K562 (cell line): ENCODE measurements around the gene RPS6KL1. TPM values are rescaled to one million over a fixed set of nuclear protein-coding genes. Genes with fewer than 3 reads are reported as not detected.

Source experiments
- BRF1 ChIP-seq: IDR thresholded peaks from 3 replicates; pipeline ENCODE4 v1.6.1; 2011; ENCODE audit warnings: borderline replicate concordance, mild to moderate bottlenecking; ENCODE audit not compliant: insufficient read length; ENCODE audit errors: extremely low read depth
- CAMTA2 ChIP-seq: fragments of 250-450 bp; sonication (Bioruptor Pico); conservative IDR thresholded peaks from 2 replicates; pipeline ENCODE4 v1.5.1; 2022
- CBX3 ChIP-seq, 2 experiments: IDR thresholded peaks; 1 replicate in 1 of 2; 2 replicates in 1 of 2; pipeline ENCODE4 v1.6.1; 2012; ENCODE audit warnings: inconsistent platforms in 2 of 2, low read length in 2 of 2, borderline replicate concordance in 1 of 2, control low read depth in 1 of 2
- CLOCK ChIP-seq: fragments of 250-450 bp; sonication (Bioruptor Pico); IDR thresholded peaks from 2 replicates; pipeline ENCODE4 v1.4.0; 2020; ENCODE audit warnings: mild to moderate bottlenecking, moderate library complexity, borderline replicate concordance
- ELF2 ChIP-seq: fragments of 250-450 bp; sonication (Bioruptor Pico); IDR thresholded peaks from 2 replicates; pipeline ENCODE4 v1.5.0; 2021; ENCODE audit warnings: mild to moderate bottlenecking
- FOXK1 ChIP-seq: sonication (generic); formaldehyde crosslinking; IDR thresholded peaks from 2 replicates; pipeline ENCODE4 v1.8.0; 2022; ENCODE audit warnings: missing genetic modification reagents, mild to moderate bottlenecking, borderline replicate concordance
- GTF2E2 ChIP-seq: fragments of 200-800 bp; sonication (Bioruptor generic); IDR thresholded peaks from 2 replicates; pipeline ENCODE4 v1.6.1; 2016; ENCODE audit warnings: missing genetic modification characterization, missing compliant biosample characterization
- HCFC1 ChIP-seq: IDR thresholded peaks from 2 replicates; pipeline ENCODE4 v1.6.1; 2012; ENCODE audit warnings: low read depth, low read length, improper control_type of control experiment
- HDAC8 ChIP-seq: fragments of 450-650 bp; IDR thresholded peaks from 2 replicates; pipeline ENCODE4 v1.6.1; 2016; ENCODE audit warnings: mild to moderate bottlenecking, missing genetic modification characterization, moderate library complexity, missing compliant biosample characterization
- HMG20B ChIP-seq: fragments of 250-450 bp; sonication (Bioruptor Pico); IDR thresholded peaks from 2 replicates; pipeline ENCODE4 v1.5.0; 2021; ENCODE audit warnings: mild to moderate bottlenecking
- HSF4 ChIP-seq: fragments of 250-450 bp; sonication (Bioruptor Pico); IDR thresholded peaks from 2 replicates; pipeline ENCODE4 v2.1.2; 2022; ENCODE audit warnings: mild to moderate bottlenecking, moderate library complexity, borderline replicate concordance
- KLF13 ChIP-seq: fragments of 450-650 bp; IDR thresholded peaks from 2 replicates; pipeline ENCODE4 v1.6.1; 2016; ENCODE audit warnings: missing genetic modification characterization, low read depth, mild to moderate bottlenecking, missing compliant biosample characterization, moderate library complexity, borderline replicate concordance
- MECOM ChIP-seq: fragments of 250-450 bp; sonication (Bioruptor Pico); IDR thresholded peaks from 2 replicates; pipeline ENCODE4 v1.8.0; 2022; ENCODE audit warnings: inconsistent platforms
- NCOR1 ChIP-seq: fragments of 450-650 bp; IDR thresholded peaks from 2 replicates; pipeline ENCODE4 v1.6.1; 2016; ENCODE audit warnings: mild to moderate bottlenecking, moderate library complexity
- NFRKB ChIP-seq: fragments of 450-650 bp; IDR thresholded peaks from 2 replicates; pipeline ENCODE4 v1.6.1; 2016; ENCODE audit warnings: low read depth
- PRMT5 ChIP-seq: sonication (generic); formaldehyde crosslinking; IDR thresholded peaks from 2 replicates; pipeline ENCODE4 v1.5.0; 2020; ENCODE audit warnings: missing genetic modification reagents
- PYGO2 ChIP-seq: fragments of 450-650 bp; IDR thresholded peaks from 2 replicates; pipeline ENCODE4 v1.6.1; 2016; ENCODE audit warnings: mild to moderate bottlenecking, missing genetic modification characterization, moderate library complexity, missing compliant biosample characterization
- ZBTB17 ChIP-seq: fragments of 450-650 bp; formaldehyde crosslinking; IDR thresholded peaks from 2 replicates; pipeline ENCODE4 v1.4.0; 2020; ENCODE audit warnings: mild to moderate bottlenecking
- ZNF217 ChIP-seq: sonication (generic); formaldehyde crosslinking; IDR thresholded peaks from 2 replicates; pipeline ENCODE4 v1.8.0; 2022; ENCODE audit warnings: mild to moderate bottlenecking, missing genetic modification reagents
- ZNF583 ChIP-seq: fragments of 250-450 bp; sonication (Bioruptor Pico); IDR thresholded peaks from 2 replicates; pipeline ENCODE4 v1.4.0; 2020
- ZNF699 ChIP-seq: fragments of 250-450 bp; sonication (Bioruptor Pico); IDR thresholded peaks from 2 replicates; pipeline ENCODE4 v1.8.0; 2021; ENCODE audit warnings: mild to moderate bottlenecking, moderate library complexity; ENCODE audit not compliant: insufficient replicate concordance
- ZNF780A ChIP-seq: fragments of 250-450 bp; sonication (Bioruptor Pico); IDR thresholded peaks from 2 replicates; pipeline ENCODE4 v1.5.0; 2021; ENCODE audit warnings: mild to moderate bottlenecking
- polyA plus RNA-seq, 8 experiments: library from polyadenylated mRNA; depleted of rRNA in 4 of 8; stranded (reverse) in 5 of 8; unstranded in 3 of 8; fragments of >200 nt; fragmentation: Nextera tagmentation in 2 of 8; fragmentation: Illumina TruSeq in 1 of 8; extraction: Ambion mirVana in 2 of 8; extraction: Trizol in 1 of 8; gene quantifications; 2 replicates each; pipeline versions ENCODE4 v1.2.1 to v1.2.3, GENCODE V29; 2011 to 2014; ENCODE audit warnings: inconsistent platforms in 1 of 8, missing spikeins in 1 of 8
- total RNA-seq, 7 experiments: library from RNA; depleted of rRNA in 6 of 7; stranded (reverse); fragments of >200 nt in 6 of 7; fragmentation: Illumina TruSeq in 2 of 7; extraction: Trizol in 2 of 7; gene quantifications; 2 replicates each; pipeline versions ENCODE4 v1.2.1 to v1.2.3, GENCODE V29; 2011 to 2021; ENCODE audit warnings: low replicate concordance in 1 of 7
- TF ChIP-seq, protein P1 (sequence below), 3 experiments: IDR thresholded peaks in 2 of 3; conservative IDR thresholded peaks in 1 of 3; 2 replicates each; pipeline ENCODE4 v1.5.1; 2011 to 2012; ENCODE audit warnings: low read length in 3 of 3, mild to moderate bottlenecking in 3 of 3, control low read depth in 2 of 3, improper control_type of control experiment in 1 of 3, inconsistent platforms in 1 of 3, low read depth in 1 of 3, mixed read lengths in 1 of 3, moderate library complexity in 1 of 3; ENCODE audit not compliant: insufficient read depth in 2 of 3
- TF ChIP-seq, protein P2 (sequence below): fragments of 250-450 bp; sonication (Bioruptor Pico); IDR thresholded peaks from 2 replicates; pipeline ENCODE4 v1.8.0; 2021; ENCODE audit warnings: moderate library complexity, mild to moderate bottlenecking, inconsistent platforms

The RPS6KL1 gene
- total and polyA plus RNA-seq, 9 of the 15 experiments (the other 6 are each of a cell fraction or from before 2014, with no cell fraction given), result 0.91 to 15.5 (median 8.1) TPM

DNA sequence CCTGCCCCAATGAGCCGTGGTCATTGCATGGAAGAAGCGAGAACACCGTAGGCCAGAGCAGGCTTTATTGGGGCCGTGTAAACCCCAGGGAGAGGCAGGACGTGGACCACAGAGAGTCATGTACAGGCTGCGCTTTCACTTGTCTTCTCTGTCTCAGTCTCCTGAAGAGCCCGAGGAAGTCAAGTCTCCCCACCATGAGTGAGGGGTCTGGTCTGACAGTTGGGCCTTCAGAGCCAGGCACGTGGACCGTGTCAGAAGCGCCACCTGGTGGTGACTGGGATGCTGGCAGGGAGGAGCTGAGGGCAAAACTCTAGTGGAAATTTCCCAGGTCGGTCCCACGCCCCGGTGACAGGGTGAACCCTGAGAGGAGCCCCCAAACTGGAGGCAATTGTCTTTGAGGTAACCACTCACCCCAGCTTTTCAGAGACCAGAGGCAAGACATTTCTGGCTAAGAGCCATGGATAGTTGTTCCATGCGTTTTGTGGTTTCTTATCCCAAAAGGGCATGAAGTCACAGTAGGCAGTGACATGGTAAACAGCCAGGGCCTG lies 17.4 kb downstream of the RPS6KL1 start (continued):
- TF ChIP-seq KLF13 (tag) (no peak), ZNF780A (CRISPR knock-in tag) (no peak), ZNF699 (CRISPR knock-in tag) (no peak), ZNF583 (CRISPR knock-in tag) (no peak), HCFC1 (no peak), FOXK1 (CRISPR knock-in tag) (no peak), ELF2 (CRISPR knock-in tag) (no peak), NCOR1 (no peak), ZNF217 (CRISPR knock-in tag) (no peak), PRMT5 (no peak), CAMTA2 (no peak), ZBTB17 (CRISPR knock-in tag) (no peak), CBX3 (IDR thresholded peaks at IDR 0.05; ENCODE audit: borderline replicate concordance in 1 of 2, low read length in 2 of 2) (no peak), CLOCK (CRISPR knock-in tag) (no peak), BRF1 (no peak), HSF4 (CRISPR knock-in tag) (no peak), HDAC8 (tag) (no peak), PYGO2 (tag) (no peak), HMG20B (no peak), MECOM (no peak), GTF2E2 (tag) (no peak), NFRKB (no peak)
- TF ChIP-seq, protein P1, sequence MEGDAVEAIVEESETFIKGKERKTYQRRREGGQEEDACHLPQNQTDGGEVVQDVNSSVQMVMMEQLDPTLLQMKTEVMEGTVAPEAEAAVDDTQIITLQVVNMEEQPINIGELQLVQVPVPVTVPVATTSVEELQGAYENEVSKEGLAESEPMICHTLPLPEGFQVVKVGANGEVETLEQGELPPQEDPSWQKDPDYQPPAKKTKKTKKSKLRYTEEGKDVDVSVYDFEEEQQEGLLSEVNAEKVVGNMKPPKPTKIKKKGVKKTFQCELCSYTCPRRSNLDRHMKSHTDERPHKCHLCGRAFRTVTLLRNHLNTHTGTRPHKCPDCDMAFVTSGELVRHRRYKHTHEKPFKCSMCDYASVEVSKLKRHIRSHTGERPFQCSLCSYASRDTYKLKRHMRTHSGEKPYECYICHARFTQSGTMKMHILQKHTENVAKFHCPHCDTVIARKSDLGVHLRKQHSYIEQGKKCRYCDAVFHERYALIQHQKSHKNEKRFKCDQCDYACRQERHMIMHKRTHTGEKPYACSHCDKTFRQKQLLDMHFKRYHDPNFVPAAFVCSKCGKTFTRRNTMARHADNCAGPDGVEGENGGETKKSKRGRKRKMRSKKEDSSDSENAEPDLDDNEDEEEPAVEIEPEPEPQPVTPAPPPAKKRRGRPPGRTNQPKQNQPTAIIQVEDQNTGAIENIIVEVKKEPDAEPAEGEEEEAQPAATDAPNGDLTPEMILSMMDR (IDR thresholded peaks at IDR 0.05 in 2 of 3, conservative IDR thresholded peaks at IDR 0.05 in 1 of 3; ENCODE audit: insufficient read depth in 2 of 3, low read depth in 1 of 3, low read length in 3 of 3), result peak; percentile 81 to 94 (median 83)
- TF ChIP-seq, protein P2, sequence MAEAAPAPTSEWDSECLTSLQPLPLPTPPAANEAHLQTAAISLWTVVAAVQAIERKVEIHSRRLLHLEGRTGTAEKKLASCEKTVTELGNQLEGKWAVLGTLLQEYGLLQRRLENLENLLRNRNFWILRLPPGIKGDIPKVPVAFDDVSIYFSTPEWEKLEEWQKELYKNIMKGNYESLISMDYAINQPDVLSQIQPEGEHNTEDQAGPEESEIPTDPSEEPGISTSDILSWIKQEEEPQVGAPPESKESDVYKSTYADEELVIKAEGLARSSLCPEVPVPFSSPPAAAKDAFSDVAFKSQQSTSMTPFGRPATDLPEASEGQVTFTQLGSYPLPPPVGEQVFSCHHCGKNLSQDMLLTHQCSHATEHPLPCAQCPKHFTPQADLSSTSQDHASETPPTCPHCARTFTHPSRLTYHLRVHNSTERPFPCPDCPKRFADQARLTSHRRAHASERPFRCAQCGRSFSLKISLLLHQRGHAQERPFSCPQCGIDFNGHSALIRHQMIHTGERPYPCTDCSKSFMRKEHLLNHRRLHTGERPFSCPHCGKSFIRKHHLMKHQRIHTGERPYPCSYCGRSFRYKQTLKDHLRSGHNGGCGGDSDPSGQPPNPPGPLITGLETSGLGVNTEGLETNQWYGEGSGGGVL, result no peak
